Stimulated activated naive B cell treated with anti-CD40 and anti-IgM and Interleukin-4, amounts not matched to agents 10 μg/mL and 1 μg/mL and 100 μg/mL, for 72 hours (primary cell): Measurements from ENCODE around the gene FHOD3.
A peak's percentile ranks its signal among the peaks of the same experiment; 100 is the strongest.

ENCODE experiments used
- ATAC-seq, 2 donors: fragments of 150-1000 bp; cut with Tn5 transposase; replicated peaks; 2 replicates each; pipeline ENCODE4 v1.10.0; 2021; ENCODE audit warnings: moderate library complexity in 1 of 2
- DNase-seq: peaks from one replicate; pipeline ENCODE4 v3.0.0; 2021
- H3K27ac Mint-ChIP-seq: one replicate; pipeline ENCODE4 v1.8.0; 2022; ENCODE audit warnings: mild to moderate bottlenecking, mixed read lengths
- H3K27me3 Mint-ChIP-seq, 2 donors: one replicate each; pipeline ENCODE4 v1.8.0; 2022; ENCODE audit warnings: mixed read lengths in 2 of 2
- H3K36me3 Mint-ChIP-seq, 2 donors: one replicate each; pipeline ENCODE4 v1.8.0; 2022; ENCODE audit warnings: mixed read lengths in 2 of 2, mild to moderate bottlenecking in 1 of 2
- H3K4me1 Mint-ChIP-seq, 2 donors: one replicate each; pipeline ENCODE4 v1.8.0; 2022; ENCODE audit warnings: mixed read lengths in 2 of 2, mild to moderate bottlenecking in 1 of 2
- H3K4me3 Mint-ChIP-seq, 2 donors: one replicate each; pipeline ENCODE4 v1.8.0; 2022; ENCODE audit warnings: mild to moderate bottlenecking in 2 of 2, mixed read lengths in 2 of 2, moderate library complexity in 1 of 2
- H3K9me3 Mint-ChIP-seq, 2 donors: one replicate each; pipeline ENCODE4 v1.8.0; 2022; ENCODE audit warnings: mixed read lengths in 2 of 2, mild to moderate bottlenecking in 1 of 2

The FHOD3 gene

DNA sequence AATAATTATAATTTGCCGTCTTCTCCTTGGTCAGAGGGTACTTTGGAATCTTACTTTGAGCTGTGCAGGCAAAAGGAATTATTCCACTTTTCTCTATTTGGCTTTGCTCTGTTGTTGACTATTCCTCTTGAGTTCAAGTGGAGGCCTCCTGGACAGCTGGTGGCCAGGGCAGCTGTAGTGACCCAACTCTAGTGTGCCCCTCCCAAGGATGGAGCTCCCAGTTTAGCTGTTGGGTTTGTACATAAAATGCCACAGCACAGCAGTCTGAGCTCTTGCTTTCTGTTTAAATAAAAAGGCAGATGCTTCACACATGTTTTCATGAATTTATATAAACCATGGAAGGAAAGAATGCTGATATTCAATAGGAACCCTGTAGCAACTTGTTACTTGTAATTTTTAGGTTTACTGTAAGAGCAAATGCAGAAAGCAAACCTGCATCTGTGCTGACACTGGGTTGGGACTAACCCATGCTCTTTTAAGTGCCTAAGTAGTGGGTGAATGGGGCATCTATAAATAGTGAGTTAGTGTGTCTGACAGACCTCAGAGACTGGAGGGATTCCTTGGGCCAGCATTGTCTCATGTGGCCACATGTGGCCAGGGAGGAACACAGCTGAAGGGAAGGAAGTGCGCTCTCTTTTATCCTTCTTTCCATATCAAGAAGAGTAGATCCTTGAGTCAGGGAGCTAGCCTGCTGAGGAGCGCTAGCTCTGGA, 121.8 kb downstream of the FHOD3 start:
- Mint-ChIP-seq H3K27ac (no peak overlapping the region), H3K36me3 (no peaks in the 10 kb centered on the region), H3K4me1 (no peaks in the 10 kb centered on the region), H3K27me3 (peaks cover 7 to 26% of the 10 kb centered on the region in 2 donors), H3K4me3 (no peak overlapping the region), H3K9me3 (no peaks in the 10 kb centered on the region)
- DNase-seq (no peak), ATAC-seq (no peak)

DNA sequence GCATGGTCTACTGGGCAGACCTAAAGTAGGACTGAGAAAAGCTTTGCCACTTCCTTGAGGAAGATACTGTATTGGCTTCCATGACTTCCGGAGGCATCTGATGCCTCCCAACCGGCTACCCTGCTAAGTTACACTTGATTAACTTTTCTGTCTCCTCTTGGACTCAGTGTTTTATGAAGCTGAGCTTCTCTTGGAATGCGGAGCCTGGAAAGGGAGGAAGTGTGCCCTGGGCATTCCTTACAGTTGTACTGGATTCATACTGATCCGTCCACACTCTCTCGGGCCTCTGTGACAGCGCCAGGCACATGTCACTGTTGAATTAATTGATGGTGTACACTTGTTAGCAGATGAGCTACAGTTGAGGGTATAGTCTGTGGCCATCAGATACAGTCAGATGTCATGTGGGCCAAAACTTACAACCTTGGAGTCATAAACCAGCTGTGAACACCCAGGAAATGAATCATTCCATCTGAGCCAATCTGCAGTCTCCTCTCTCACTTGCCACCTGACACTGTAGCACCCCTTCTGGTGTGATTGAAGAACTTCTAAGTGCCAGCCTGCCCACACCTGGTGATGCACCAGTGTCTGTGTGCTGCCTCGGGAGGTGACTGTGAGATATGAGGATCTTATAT, 122.5 kb downstream of the FHOD3 start:
- peak; percentile 54 to 64 for ATAC-seq
- no peak for DNase-seq
- Mint-ChIP-seq H3K4me3 (no peak overlapping the region), H3K9me3 (no peaks in the 10 kb centered on the region), H3K4me1 (no peaks in the 10 kb centered on the region), H3K27ac (no peak overlapping the region), H3K27me3 (peaks cover 9 to 22% of the 10 kb centered on the region in 2 donors), H3K36me3 (no peaks in the 10 kb centered on the region)

DNA sequence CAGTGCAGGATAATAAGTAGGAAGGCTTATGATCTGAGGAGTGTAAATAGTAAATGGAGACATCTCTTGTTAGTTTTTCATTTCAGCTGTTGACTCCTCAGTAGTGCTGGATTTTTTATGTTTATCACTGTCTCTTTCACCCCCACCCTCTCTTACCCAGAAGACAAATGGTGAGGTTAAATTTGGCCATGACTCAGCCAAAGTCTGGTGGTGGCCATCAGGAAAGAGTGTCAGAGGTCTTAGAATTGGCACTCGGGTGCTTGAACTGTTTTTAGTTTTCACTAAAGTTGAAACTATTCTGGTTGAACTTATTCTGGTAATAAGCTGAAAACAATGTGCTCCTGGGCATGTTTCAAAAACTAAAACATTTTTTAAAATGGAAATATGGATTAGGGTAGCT, 123.3 kb downstream of the FHOD3 start:
- no peaks in the 10 kb centered on the region for H3K9me3 Mint-ChIP-seq
- peaks cover 9 to 22% of the 10 kb centered on the region in 2 donors for H3K27me3 Mint-ChIP-seq
- no peak overlapping the region for H3K27ac Mint-ChIP-seq
- DNase-seq, result no peak
- no peak for ATAC-seq
- no peaks in the 10 kb centered on the region for H3K36me3 Mint-ChIP-seq
- H3K4me1 Mint-ChIP-seq, result no peaks in the 10 kb centered on the region
- H3K4me3 Mint-ChIP-seq, result no peak overlapping the region

DNA sequence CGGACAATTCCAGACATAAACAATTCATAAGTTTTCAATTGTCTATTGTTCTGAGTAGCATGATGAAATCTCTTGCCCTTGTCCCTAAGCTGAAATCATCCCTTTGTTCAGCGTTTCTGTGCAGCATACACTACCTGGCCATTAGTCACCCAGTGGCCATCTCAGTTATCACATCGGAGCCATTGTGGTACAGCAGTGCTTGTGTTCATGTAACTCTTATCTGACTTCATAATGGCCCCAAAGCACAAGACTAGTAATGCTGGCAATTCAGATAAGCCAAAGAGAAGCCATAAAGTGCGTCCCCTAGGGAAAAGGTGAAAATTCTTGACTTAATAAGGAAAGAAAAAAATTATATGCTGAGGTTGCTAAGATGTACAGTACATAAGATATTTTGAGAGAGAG, 127.2 kb downstream of the FHOD3 start:
- Mint-ChIP-seq H3K4me1 (no peaks in the 10 kb centered on the region), H3K27ac (no peak overlapping the region), H3K9me3 (no peaks in the 10 kb centered on the region), H3K27me3 (peaks cover 9 to 17% of the 10 kb centered on the region in 2 donors), H3K36me3 (no peaks in the 10 kb centered on the region), H3K4me3 (no peak overlapping the region)
- DNase-seq, result no peak
- no peak for ATAC-seq

DNA sequence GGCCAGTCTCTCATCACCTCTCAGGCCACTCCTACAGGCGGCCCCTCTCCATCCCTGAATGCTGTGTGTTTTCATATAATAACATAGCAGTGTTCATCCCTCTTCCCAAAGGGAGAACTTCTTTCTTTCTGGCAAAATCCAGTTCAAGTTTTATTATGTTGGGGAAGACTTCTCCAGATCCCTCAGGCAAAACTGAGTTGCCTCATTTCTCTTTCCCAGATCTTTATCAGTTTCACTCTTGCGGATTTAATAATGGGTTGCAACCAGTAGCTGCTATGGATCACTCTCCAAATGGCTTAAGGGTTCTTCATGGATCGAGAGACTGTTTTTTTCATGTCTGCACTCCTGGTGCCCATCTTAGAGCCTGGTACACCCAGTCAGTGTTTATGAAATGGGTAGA, 129.9 kb downstream of the FHOD3 start:
- Mint-ChIP-seq H3K36me3 (no peaks in the 10 kb centered on the region), H3K4me3 (no peak overlapping the region), H3K27me3 (peaks cover 9 to 17% of the 10 kb centered on the region in 2 donors), H3K4me1 (no peaks in the 10 kb centered on the region), H3K9me3 (no peaks in the 10 kb centered on the region), H3K27ac (no peak overlapping the region)
- no peak for DNase-seq
- ATAC-seq, result no peak

DNA sequence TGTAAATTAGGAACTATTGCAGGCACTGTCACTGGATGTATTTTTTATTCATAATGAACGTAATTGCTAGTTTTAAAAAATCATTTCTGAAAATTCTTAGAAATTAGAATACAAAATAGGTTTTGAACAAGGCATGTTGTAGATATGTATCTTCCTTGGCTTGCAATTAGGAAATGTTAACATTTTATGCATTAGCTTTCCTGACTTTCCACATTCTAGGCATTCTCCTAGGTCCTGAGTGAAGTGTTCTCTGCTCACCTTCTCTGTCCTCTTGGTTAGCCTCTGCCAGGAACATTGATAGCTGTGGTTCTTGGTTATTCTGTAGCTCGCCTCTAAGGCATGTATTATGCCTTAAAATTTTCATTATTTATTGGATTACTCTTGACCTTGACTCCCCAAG, 130.3 kb downstream of the FHOD3 start:
- DNase-seq (no peak), ATAC-seq (no peak)
- no peak overlapping the region for H3K27ac Mint-ChIP-seq
- peaks cover 9 to 16% of the 10 kb centered on the region in 2 donors for H3K27me3 Mint-ChIP-seq
- H3K36me3 Mint-ChIP-seq, result no peaks in the 10 kb centered on the region
- no peaks in the 10 kb centered on the region for H3K9me3 Mint-ChIP-seq
- no peaks in the 10 kb centered on the region for H3K4me1 Mint-ChIP-seq
- H3K4me3 Mint-ChIP-seq, result no peak overlapping the region

DNA sequence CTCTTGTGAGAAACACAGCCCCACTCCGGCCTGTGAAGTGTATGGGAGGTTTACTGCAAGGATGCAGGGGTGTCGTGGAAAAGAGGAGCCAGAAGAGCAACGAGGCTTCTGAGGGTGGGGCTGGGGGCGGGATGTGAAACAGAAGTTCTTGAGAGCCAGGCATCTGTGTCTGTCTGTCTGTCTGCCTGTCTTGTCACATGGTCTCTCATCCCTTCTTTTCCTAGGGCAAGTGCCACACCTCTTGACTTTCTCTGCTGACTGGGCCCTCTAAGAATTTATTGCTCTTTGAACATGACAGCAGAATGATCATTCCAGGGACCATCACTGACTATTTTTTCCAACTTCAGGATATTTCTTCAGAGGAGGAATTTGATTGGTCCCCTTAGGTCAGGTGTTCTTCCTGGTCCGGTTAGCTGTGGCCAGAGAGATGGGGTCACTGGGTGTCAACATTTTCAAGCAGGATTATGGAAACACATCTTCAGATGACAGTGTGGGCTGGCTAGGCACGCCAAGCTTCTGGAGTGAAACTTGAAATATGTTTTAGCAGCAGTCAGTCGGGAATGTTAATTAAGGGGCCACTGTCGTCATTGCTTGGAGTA, 131.0 kb downstream of the FHOD3 start:
- H3K9me3 Mint-ChIP-seq, result no peaks in the 10 kb centered on the region

DNA sequence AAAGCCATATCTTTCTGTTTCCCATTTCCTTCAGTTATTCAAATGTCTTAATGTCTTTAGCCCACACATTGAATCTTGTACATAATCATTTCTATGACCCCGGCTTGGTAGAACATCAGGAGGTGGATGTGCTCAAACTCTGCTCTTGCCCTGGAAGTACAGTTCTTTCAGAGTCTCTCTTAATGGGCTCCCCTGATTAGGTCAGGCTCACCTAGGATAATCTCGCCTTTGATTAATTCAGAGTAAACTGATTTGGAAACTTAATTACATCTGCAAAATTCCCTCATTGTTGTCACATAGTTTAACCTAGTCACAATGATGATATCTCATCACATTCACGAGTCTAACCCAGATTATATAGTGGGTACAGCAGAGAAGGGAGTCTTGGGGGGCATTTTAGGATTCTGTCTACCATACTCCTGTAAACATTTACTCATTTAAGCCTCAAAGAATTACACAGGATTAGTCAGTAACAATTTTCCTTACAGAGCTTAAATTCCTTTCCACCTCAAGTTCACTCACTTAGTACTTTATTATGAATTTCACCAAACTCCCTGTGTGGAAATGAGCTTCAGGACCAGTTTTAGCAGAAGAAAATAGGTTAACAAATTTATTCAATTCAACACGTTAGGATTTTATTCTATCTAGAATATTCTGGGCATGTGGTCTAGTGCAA, 135.5 kb downstream of the FHOD3 start:
- Mint-ChIP-seq H3K27ac (no peak overlapping the region), H3K4me3 (no peak overlapping the region)

More for the DNA sequence above, 131.0 kb downstream of the FHOD3 start:
- DNase-seq (no peak), ATAC-seq (no peak)
- no peaks in the 10 kb centered on the region for H3K4me1 Mint-ChIP-seq
- H3K27me3 Mint-ChIP-seq, result peaks cover 9 to 10% of the 10 kb centered on the region in 2 donors
- H3K4me3 Mint-ChIP-seq, result no peak overlapping the region
- H3K36me3 Mint-ChIP-seq, result no peaks in the 10 kb centered on the region
- H3K27ac Mint-ChIP-seq, result no peak overlapping the region

DNA sequence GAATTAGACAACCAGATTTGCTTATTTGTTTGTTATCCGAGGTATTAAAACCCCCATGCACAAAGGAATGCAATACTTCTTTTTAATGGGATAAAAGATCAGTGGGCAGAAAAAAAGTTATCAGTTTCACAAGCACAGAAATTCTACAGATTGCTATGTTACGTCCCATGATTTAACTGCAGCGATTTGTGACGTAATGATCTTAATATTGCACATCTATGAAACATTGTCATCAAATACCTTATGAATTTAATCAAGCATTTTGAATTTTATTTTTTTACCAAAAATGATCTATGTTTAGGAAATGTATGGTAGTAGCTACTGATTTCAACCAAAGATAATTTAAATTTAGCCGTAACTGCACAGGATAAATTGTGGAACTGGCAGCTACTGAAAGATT, 138.9 kb downstream of the FHOD3 start:
- Mint-ChIP-seq H3K27ac (no peak overlapping the region), H3K4me3 (no peak overlapping the region), H3K9me3 (no peaks in the 10 kb centered on the region), H3K36me3 (no peaks in the 10 kb centered on the region), H3K27me3 (peaks cover 19 to 22% of the 10 kb centered on the region in 2 donors), H3K4me1 (no peaks in the 10 kb centered on the region)
- DNase-seq, result no peak
- ATAC-seq, result no peak

More for the DNA sequence above, 135.5 kb downstream of the FHOD3 start:
- no peaks in the 10 kb centered on the region for H3K4me1 Mint-ChIP-seq
- ATAC-seq, result no peak
- peaks cover 0 to 4% of the 10 kb centered on the region in 2 donors for H3K27me3 Mint-ChIP-seq
- DNase-seq, result no peak
- H3K36me3 Mint-ChIP-seq, result no peaks in the 10 kb centered on the region
- H3K9me3 Mint-ChIP-seq, result no peaks in the 10 kb centered on the region

DNA sequence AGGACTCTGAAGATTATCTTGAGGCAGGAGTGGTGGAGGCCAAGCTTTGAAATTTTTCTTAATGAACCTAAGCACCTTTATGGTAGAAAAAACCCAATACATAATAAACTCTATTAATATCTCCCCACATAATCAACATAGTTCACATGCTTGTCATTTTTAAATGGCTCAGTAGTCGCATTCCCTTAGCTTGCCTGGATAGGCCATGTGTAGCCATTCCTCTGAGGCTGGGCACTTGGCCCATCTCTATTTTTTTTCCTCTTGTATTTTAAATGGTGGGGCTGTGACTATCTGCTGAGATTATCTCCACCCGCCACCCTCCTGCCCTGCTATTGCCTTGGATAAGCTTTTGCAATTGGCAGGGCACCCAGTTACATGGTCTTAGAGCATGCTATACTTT, 143.1 kb downstream of the FHOD3 start:
- Mint-ChIP-seq H3K9me3 (no peaks in the 10 kb centered on the region), H3K36me3 (no peaks in the 10 kb centered on the region), H3K27ac (no peak overlapping the region), H3K27me3 (peaks cover 33 to 34% of the 10 kb centered on the region in 2 donors), H3K4me3 (no peak overlapping the region), H3K4me1 (no peaks in the 10 kb centered on the region)
- DNase-seq (no peak), ATAC-seq (no peak)

DNA sequence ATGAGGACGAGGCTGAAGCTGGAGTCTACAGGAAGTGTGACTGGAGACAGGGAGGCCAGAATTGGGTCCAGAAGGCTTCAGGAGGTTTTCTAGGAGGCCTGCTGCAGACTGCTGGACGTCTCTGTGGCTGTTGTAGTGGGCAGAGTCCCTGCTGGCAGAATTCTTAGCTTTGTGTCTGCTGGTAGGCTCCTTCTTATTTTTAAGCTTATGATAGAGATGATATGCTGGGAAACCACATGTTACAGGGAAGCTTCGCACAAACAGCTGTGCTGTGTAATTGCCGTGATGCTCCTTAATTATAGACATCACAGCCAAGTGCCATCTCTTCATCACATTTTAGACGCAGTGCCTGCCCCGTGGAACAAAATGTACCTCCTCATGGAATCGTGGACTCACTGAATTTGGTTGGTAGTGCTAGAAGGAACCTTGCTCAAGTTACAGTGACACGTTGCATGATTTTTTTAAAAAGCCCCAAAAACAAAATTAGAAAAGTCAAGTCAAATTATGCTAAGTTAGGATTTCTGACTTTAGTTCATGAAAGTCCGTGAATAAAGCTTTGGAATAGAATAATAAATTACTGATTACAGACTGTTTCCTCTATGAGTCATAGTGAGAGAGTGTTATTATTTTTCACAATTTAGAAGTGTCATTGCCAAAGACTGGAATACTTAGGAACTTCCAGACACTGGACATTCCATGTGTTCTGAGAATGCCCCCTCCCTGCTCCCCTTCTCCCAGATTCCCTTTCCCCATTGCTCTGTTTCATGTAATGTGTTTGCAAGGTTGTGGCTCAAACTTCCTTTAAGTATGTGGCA, 144.1 kb downstream of the FHOD3 start:
- H3K27ac Mint-ChIP-seq, result no peak overlapping the region
- ATAC-seq (no peak), DNase-seq (no peak)
- no peak overlapping the region for H3K4me3 Mint-ChIP-seq
- H3K9me3 Mint-ChIP-seq, result no peaks in the 10 kb centered on the region
- no peaks in the 10 kb centered on the region for H3K4me1 Mint-ChIP-seq
- H3K27me3 Mint-ChIP-seq, result peaks cover 33 to 34% of the 10 kb centered on the region in 2 donors
- no peaks in the 10 kb centered on the region for H3K36me3 Mint-ChIP-seq

DNA sequence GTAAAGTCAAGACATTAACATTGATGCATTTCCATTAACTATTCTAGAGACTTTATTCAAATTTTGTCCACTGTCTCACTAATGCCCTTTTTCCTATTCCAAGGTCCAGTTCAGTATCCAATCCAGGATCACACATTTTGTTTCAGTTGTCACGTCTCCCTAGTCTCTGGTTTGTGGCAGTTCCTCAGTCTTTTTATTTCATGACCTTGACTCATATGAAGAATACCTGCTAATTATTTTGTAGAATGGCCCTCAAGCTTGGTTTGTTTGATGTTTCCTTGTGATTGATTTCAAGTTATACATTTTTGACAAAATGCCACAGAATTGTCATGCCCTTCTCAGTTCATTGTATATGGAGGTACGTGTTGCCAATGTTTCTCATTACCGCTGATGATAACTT, 145.2 kb downstream of the FHOD3 start:
- Mint-ChIP-seq H3K27me3 (peaks cover 33% of the 10 kb centered on the region in 2 donors), H3K9me3 (no peaks in the 10 kb centered on the region), H3K27ac (no peak overlapping the region), H3K4me3 (no peak overlapping the region), H3K36me3 (no peaks in the 10 kb centered on the region), H3K4me1 (no peaks in the 10 kb centered on the region)
- ATAC-seq, result no peak
- DNase-seq, result no peak

DNA sequence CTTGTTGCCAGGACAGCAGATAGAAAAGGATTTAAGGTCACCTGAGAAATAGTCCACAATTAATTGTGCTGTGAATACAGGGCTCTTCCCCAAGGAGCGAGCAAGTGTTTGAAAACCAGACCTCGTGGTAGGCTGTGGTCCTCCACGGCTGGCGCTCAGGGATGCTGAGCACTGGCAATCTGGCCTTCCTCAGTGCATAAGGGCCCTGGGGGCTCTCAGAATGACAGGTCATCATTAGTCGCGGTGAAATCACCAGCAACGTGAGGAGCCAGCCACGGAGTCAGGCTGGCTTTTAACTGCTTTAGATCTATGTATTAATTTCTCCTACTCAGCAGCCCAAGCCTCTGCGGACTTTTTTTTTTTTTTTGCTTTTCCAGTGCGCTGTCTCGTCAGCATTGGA, 148.5 kb downstream of the FHOD3 start:
- ATAC-seq, result no peak
- H3K9me3 Mint-ChIP-seq, result peaks cover 0 to 2% of the 10 kb centered on the region in 2 donors
- H3K4me3 Mint-ChIP-seq, result no peak overlapping the region
- H3K36me3 Mint-ChIP-seq, result no peaks in the 10 kb centered on the region
- H3K27ac Mint-ChIP-seq, result no peak overlapping the region
- no peak for DNase-seq
- H3K27me3 Mint-ChIP-seq, result peaks cover 17 to 25% of the 10 kb centered on the region in 2 donors
- no peaks in the 10 kb centered on the region for H3K4me1 Mint-ChIP-seq
